GM21360 (cell line): ENCODE results near the gene RAI1.

ENCODE experiments used
- ATAC-seq: cut with Tn5 transposase; IDR thresholded peaks from one replicate; pipeline ENCODE4 v1.9.1; 2021; ENCODE audit warnings: mild to moderate bottlenecking, moderate library complexity; ENCODE audit not compliant: unreplicated experiment

Gene RAI1

GRCh38 chr17:17745476-17746455 is 64.5 kb downstream of the RAI1 start:
- no peak for ATAC-seq

GRCh38 chr17:17748179-17748578 is 66.9 kb downstream of the RAI1 start:
- ATAC-seq = no peak

DNA sequence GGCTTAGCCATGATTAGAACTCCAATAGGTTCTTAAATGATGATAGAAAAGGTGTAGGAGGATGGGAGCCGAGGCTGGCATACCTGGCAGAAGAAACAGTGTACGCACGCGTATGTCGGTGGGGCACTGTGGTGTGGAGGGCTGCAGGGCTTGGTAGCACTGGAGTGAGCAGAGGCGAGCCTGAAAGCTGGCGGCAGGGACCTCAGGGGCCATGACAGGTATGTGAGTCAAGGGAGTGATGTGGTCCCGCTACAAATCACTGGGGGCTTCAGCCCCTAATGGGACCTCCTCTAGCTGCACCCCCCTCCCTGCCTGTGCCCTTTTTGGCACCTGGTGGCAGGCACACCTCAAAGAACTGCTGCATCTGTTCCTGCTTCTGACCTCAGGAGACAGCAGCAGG is 67.3 kb downstream of the RAI1 start:
- ATAC-seq = no peak

DNA sequence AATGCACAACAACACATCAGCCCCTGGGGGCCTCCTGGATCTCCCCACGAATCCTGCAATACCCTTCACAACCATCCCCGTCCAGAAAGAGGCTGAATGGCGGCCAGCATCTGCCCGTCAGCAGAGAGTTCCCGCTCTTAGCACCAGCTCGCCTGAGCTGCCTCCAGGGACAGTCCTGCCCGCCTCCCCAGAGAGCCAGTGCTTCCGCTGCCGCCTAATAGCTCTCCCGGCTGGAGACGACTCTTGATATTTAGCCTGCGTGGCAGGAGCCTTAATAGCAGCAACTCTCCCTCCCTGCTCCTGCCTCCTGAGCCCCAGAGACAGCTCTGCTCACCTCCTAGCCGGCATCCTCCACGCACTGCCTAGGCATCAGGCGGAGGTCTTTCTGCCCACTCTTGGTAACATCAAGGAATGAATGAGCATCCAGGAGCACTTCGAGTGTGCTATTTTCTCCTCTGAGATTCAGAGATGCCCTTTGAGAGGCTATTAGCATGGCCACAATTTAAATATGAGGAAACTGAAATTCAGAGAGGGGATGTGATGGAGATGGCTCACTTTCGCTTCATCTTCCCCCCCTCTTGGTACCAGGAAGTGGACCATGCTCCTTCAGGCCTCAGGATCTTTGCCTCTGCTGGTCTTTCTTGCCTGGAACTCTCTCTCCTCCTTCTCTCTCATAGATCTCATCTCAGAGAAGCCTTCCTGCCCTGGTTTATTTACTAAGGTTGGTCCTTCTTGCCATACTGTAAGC is 67.9 kb downstream of the RAI1 start:
- ATAC-seq = no peak

DNA sequence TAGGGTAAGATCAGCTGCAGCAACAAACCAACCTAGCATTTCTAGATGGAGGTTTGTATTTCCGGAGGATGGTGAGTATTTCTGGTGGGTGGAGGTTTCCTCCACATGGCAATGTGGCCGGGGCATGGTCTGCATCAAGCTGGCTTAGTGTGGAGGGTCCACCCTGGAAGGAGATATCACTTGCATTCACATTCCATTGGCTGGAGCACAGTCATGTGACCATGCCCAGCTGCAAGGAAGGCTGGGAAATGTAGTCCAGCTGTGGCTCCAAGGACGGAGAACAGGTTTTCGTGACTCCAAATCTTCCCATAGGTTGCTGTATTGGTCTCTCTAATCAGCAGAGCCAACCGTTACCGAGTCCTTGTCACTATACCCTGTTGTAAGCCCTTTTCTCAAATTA is 68.7 kb downstream of the RAI1 start:
- ATAC-seq = no peak

GRCh38 chr17:17750881-17751280 is 69.6 kb downstream of the RAI1 start:
- ATAC-seq = no peak

- no peak for ATAC-seq
Observed at GRCh38 chr17:17751489-17752088, 70.3 kb downstream of the RAI1 start.

DNA sequence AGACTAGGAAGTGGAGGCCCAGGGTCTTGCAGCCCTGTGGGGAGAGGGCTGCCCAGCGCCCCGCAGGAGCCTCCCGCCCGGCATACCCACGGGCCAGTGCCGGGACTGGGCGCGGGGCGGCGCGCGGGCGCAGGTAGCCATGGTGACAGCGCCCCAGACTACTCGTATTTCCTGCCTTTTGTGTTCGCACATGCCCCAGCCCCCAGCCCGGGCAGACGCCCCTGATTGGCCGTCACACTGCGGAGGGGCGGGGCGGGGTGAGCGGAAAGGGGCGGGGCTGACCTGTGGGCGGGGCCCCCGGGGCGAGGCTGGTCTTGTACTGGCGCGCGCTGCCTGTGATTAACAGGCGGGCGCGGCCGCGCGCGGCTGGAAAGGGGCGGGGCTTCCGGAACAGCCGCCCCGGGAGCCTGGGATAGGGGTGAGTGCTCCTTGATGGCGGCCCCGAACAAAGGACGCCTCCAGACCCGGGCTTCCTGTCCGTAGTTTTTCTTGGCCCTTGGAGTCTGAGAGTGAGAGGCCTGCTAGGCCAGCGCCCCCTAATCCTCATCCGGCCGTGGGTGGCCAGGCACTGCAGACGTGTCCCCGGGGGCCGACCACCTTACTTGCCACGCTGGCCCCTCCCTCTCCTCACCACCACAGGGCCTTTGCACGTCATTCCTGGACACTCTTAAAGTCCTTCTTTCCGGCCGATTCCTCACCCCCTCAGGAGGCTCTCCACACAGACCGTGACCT is 71.0 kb downstream of the RAI1 start:
- peak; percentile 76 for ATAC-seq

DNA sequence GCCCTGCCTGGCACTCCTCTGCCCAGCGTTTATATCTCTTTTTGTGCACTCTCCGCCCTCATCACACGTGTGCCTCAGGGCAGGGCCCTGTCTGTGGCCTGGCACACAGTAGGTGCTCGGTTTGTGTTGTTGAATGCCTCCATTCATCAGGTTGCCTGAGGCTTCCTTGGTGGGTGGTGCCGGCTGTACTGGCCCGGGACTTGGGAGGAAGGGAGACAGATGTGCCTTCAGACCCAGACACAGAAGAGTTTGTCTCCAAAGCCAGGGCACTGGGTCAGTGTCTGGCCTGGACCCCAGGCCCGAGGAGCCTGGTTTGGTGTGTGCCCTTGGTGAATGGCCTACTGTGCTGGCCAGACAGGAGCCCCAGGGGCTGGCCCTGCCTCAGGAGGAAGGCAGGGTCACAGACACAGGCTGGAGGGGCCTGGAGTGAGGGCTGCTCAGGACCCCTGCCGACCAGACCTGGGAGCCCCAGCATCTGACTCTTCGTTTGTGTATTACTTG is 71.6 kb downstream of the RAI1 start:
- no peak for ATAC-seq

DNA sequence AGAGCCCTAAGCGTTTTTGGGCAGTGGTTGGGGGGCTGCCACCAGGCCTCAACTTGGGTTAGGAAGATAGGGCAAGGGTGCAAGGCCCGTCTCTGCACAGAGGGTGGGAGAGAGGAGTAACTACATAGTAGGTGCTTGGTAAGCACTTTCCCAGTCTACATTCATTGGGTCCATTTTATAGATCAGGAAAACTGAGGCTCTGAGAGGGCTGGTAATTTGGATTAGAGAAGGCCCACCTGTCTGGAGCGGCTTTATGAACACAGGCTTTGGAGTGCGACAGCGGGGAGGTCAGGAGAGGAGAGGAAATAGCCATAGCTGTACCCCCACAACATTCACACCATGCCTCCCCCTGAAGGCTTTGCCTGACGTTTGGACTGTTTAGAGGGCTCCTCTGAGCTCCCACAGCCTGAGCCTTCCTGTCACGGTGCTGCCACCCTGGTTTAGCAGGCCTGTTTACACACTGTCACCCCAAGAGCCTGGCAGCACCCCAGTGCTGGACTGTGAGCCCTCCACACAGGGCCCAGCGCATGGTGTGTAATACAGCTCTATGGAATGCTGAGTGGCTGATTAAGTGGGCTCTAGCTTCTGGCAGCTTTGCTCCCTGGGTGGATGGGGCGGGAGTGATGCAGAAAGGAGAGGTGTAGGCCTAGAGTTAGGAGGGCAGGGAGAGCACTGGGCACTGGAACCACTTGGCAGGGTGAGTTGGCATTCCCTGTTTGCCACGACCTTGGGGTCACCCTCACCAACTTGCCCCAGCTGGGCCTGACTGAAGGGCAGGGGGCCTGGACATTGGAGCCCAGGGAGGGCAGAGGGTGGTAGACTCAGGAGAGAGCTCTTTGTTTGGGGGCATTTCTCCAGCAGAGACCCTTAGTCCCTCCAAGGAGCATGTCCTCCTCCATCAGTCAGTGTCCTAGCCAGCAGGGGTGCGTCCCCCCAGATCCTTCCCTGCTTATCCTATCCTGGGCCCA is 73.7 kb downstream of the RAI1 start:
- no peak for ATAC-seq

DNA sequence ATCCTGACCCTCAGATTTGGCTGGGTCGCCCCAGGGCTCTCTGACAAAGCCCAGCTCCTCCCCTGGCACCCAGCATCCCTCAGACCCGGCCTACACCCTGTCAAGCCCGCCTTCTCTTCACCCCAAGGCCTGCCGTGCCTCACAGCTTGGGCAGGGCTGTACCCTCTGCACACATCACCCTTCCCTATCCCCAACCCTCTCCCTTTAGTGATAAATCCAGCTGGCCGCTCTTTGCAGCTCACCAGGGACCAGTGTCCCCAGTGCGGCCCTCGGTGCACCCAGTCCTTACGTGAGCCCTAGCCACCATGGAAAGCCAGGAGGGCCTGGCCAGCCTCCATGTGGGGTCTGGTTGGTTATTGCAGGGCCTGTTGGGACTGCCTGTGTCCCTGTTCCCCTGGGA is 74.5 kb downstream of the RAI1 start:
- ATAC-seq = no peak

DNA sequence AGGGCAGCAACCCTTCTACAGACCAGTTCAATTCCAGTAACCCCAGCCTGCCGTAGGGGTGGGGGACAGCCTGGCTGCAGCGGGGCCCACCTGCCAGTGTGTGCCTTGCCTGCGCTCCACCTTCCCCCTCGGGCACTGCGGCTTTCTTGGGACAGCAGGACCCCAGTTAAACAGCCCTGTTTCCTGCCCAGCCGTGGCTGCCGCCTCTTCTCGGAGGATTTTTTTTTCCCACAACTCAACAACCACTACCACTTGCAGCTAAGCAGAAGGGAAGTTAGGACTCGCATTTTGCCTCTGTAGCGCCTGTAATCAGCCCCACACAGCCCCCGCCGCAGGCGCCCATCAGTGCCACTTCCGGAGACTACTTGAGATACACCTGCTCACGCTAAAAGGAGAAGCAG is 76.1 kb downstream of the RAI1 start:
- no peak for ATAC-seq

DNA sequence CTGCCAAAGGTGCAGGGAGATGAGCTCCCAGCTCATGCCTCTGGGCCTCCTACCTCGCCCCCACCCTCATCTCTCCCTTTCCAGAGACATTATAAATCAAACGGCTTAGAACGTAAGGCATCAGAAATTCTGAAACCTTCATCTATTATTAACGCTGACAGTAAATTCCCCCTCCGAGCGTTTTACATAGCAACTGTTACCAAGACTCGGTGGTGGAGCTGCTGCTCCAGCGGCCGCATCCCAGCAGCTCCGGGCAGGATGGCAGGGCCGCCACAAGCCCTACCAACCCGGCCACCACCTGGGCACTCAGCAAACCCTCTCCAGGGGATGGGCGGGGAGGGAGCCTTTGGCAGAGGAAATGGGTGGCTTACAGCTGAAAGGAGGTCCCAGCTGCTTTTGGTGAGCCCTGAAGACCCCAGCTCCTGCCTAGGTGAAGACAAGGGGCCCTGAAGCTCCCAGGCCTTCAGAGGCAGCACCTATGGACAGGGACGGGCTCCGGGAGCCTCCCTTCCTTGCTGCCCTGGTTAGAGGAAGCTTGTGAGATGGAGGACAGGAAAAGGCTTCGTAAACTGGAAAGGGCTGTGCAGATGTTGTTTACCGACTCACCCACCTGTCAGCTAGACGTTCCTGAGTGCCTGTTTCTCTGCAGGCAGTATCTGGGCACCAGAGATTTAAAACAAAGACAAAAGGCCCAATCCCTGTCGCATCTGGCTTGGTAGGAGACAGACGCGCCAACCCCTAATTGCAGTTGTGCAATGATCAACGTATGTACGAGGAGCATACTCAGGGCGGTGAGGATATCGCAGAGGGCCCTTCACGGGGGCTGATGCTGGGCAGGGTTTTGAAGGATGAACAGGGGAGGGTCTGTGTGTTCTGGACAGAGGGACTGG is 76.9 kb downstream of the RAI1 start:
- no peak for ATAC-seq

- no peak for ATAC-seq
Observed at GRCh38 chr17:17758941-17759563, 77.8 kb downstream of the RAI1 start.

DNA sequence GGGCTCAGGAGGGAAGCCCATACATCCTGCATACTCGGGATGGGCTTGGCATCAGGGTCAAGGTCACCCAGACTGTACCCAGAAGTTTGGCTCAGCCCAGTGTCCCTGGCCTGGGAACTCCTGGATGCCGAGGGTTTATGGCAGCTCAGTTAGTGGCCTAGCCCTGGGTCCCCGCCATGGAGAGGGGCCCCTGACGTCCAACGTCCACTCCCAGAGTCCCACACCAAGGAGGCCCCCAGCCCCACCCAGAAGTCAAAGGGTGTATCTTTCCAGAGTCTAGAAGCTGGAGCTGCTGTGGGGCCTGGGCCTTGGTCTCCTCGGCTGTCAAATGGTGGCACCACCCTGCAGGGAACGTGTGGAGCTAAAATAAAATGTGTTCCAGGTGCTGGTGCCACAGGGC is 79.1 kb downstream of the RAI1 start:
- ATAC-seq = no peak

- ATAC-seq = no peak
Observed at GRCh38 chr17:17760872-17761550, 79.8 kb downstream of the RAI1 start.

DNA sequence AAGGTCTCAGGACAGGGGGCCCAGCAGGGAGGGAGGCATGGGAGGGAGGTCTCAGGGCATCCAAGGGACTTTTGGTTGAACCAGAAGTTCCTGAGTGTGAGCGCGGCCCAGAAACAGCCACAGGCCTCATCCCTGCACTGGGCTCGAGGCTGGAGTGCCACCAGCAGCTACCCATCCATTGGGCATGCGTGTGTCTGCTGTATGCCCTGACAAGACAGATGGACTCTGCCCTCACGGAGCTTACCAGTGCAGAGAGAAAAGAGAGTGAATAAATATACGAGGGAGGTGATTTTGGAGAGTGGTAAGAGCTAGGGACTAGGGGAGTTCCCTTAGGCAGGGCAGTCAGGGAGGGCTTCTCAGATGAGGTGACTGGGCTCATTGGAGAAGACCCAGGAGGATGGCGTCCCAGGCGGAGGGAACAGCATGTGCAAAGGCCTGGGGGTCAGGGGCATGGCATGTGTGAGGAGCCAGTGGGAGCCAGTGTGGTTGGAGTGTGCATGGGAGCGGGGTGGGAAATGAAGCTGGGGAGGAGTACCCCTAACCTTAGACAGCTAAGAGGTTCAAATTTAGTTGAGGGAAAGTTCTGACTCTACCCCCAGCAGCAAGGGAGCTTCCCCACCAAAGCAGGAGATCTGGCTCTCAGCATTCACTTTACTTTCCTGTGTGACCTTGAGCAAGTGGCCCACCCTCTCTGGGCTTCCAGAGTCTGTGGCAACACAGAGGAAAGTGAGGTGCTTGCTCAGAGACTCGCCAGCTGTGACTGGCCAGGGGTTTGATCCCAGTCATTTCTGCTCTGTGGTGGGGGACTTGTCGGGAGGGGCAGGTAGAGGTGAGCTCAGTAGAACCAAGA is 80.9 kb downstream of the RAI1 start:
- ATAC-seq = no peak
